BLaER1 treated with 17β-estradiol and CSF1 and Interleukin-3, amounts not matched to agents 10 nM and 100 nM (cell line): ENCODE measurements around the gene GPA33.

Source experiments
- H3K27ac ChIP-seq, 11 experiments: shearing (Covaris generic); formaldehyde crosslinking; 2 replicates each; pipeline ENCODE4 v1.8.1; 2022
- H3K27me3 ChIP-seq, 11 experiments: shearing (Covaris generic); formaldehyde crosslinking; 2 replicates each; pipeline ENCODE4 v1.8.1; 2022
- H3K36me3 ChIP-seq, 11 experiments: shearing (Covaris generic); formaldehyde crosslinking; 2 replicates each; pipeline ENCODE4 v1.8.1; 2022
- H3K4me1 ChIP-seq, 10 experiments: shearing (Covaris generic); formaldehyde crosslinking; 2 replicates each; pipeline ENCODE4 v1.8.1; 2022
- H3K4me2 ChIP-seq, 11 experiments: shearing (Covaris generic); formaldehyde crosslinking; 2 replicates each; pipeline ENCODE4 v1.8.1; 2022
- H3K4me3 ChIP-seq, 10 experiments: shearing (Covaris generic); formaldehyde crosslinking; 2 replicates each; pipeline ENCODE4 v1.8.1; 2022
- H3K9ac ChIP-seq, 11 experiments: shearing (Covaris generic); formaldehyde crosslinking; 2 replicates each; pipeline ENCODE4 v1.8.1; 2022
- H3K9me3 ChIP-seq, 11 experiments: shearing (Covaris generic); formaldehyde crosslinking; replicated peaks in 1 of 11; 2 replicates each; pipeline ENCODE4 v1.8.1; 2022
- H4K20me1 ChIP-seq, 11 experiments: shearing (Covaris generic); formaldehyde crosslinking; 2 replicates each; pipeline ENCODE4 v1.8.1; 2022
- Cebpa-rat ChIP-seq, 11 experiments: shearing (Covaris generic); IDR thresholded peaks; 2 replicates each; pipeline ENCODE4 v1.8.1; 2022

The GPA33 gene

GRCh38 chr1:167121375-167122120 lies 31.4 kb upstream of the GPA33 start:
- Histone ChIP-seq H3K4me3 (no peak overlapping the region), H3K4me2 (no peak overlapping the region), H3K27ac (no peak overlapping the region)

GRCh38 chr1:167120899-167121298 lies 30.7 kb upstream of the GPA33 start:
- Histone ChIP-seq H4K20me1 (no peaks in the 10 kb centered on the region), H3K9me3 (peaks cover 0 to 10% (median 7%) of the 10 kb centered on the region in 11 experiments; a peak in 8 of 22 replicates), H3K9ac (no peak overlapping the region), H3K4me2 (no peak overlapping the region), H3K36me3 (no peaks in the 10 kb centered on the region), H3K4me3 (no peak overlapping the region), H3K4me1 (no peaks in the 10 kb centered on the region), H3K27me3 (peaks cover 0 to 10% (median 9%) of the 10 kb centered on the region in 11 experiments; a peak in 13 of 22 replicates), H3K27ac (no peak overlapping the region)
- TF ChIP-seq Cebpa-rat (IDR thresholded peaks at IDR 0.05), result no peak

More at GRCh38 chr1:167121375-167122120, 31.4 kb upstream of the GPA33 start:
- peaks cover 0 to 10% (median 9%) of the 10 kb centered on the region in 11 experiments; a peak in 13 of 22 replicates for H3K27me3 ChIP-seq
- TF ChIP-seq Cebpa-rat (IDR thresholded peaks at IDR 0.05), result no peak
- no peaks in the 10 kb centered on the region for H3K4me1 ChIP-seq
- H3K36me3 ChIP-seq, result no peaks in the 10 kb centered on the region
- no peaks in the 10 kb centered on the region for H4K20me1 ChIP-seq
- H3K9ac ChIP-seq, result no peak overlapping the region
- peaks cover 0 to 10% (median 7%) of the 10 kb centered on the region in 11 experiments; a peak in 8 of 22 replicates for H3K9me3 ChIP-seq

GRCh38 chr1:167119696-167120095 lies 29.5 kb upstream of the GPA33 start:
- Histone ChIP-seq H3K4me2 (no peak overlapping the region), H3K9ac (no peak overlapping the region), H3K27ac (no peak overlapping the region), H3K4me1 (peaks cover 0 to 3% (median 0%) of the 10 kb centered on the region in 10 experiments; a peak in 1 of 20 replicates), H3K4me3 (no peak overlapping the region), H3K9me3 (peaks cover 0 to 10% (median 7%) of the 10 kb centered on the region in 11 experiments; a peak in 8 of 22 replicates), H3K27me3 (peaks cover 0 to 10% (median 9%) of the 10 kb centered on the region in 11 experiments; a peak in 13 of 22 replicates), H3K36me3 (no peaks in the 10 kb centered on the region), H4K20me1 (no peaks in the 10 kb centered on the region)
- no peak for TF ChIP-seq Cebpa-rat (IDR thresholded peaks at IDR 0.05)

- peaks cover 0 to 10% (median 9%) of the 10 kb centered on the region in 11 experiments; a peak in 13 of 22 replicates for H3K27me3 ChIP-seq
- no peak for TF ChIP-seq Cebpa-rat (IDR thresholded peaks at IDR 0.05)
- no peaks in the 10 kb centered on the region for H4K20me1 ChIP-seq
- no peaks in the 10 kb centered on the region for H3K36me3 ChIP-seq
- no peak overlapping the region for H3K9ac ChIP-seq
- H3K9me3 ChIP-seq, result peaks cover 0 to 10% (median 7%) of the 10 kb centered on the region in 11 experiments; a peak in 8 of 22 replicates
- no peak overlapping the region for H3K4me3 ChIP-seq
- H3K4me1 ChIP-seq, result peaks cover 0 to 6% (median 0%) of the 10 kb centered on the region in 10 experiments; a peak in 1 of 20 replicates
- no peak overlapping the region for H3K4me2 ChIP-seq
- no peak overlapping the region for H3K27ac ChIP-seq
Measured at GRCh38 chr1:167118188-167118587, 28.0 kb upstream of the GPA33 start.

GRCh38 chr1:167117225-167117624 lies 27.0 kb upstream of the GPA33 start:
- Histone ChIP-seq H3K9ac (no peak overlapping the region), H3K9me3 (peaks cover 0 to 15% (median 9%) of the 10 kb centered on the region in 11 experiments; a peak in 12 of 22 replicates), H3K27me3 (peaks cover 0 to 10% (median 9%) of the 10 kb centered on the region in 11 experiments; a peak in 13 of 22 replicates), H3K36me3 (no peaks in the 10 kb centered on the region), H3K4me1 (peaks cover 0 to 6% (median 0%) of the 10 kb centered on the region in 10 experiments; a peak in 1 of 20 replicates), H3K4me2 (no peak overlapping the region), H3K27ac (no peak overlapping the region), H3K4me3 (no peak overlapping the region), H4K20me1 (no peaks in the 10 kb centered on the region)
- no peak for TF ChIP-seq Cebpa-rat (IDR thresholded peaks at IDR 0.05)

- Histone ChIP-seq H3K4me3 (no peak overlapping the region), H3K9me3 (peaks cover 2 to 18% (median 11%) of the 10 kb centered on the region in 11 experiments; a peak in 13 of 22 replicates), H4K20me1 (no peaks in the 10 kb centered on the region), H3K27ac (no peak overlapping the region), H3K4me2 (no peak overlapping the region), H3K36me3 (no peaks in the 10 kb centered on the region), H3K27me3 (peaks cover 0 to 3% (median 2%) of the 10 kb centered on the region in 11 experiments; a peak in 11 of 22 replicates), H3K4me1 (peaks cover 0 to 6% (median 0%) of the 10 kb centered on the region in 10 experiments; a peak in 1 of 20 replicates), H3K9ac (no peak overlapping the region)
- TF ChIP-seq Cebpa-rat (IDR thresholded peaks at IDR 0.05), result no peak
Measured at GRCh38 chr1:167116174-167116573, 26.0 kb upstream of the GPA33 start.

- Histone ChIP-seq H3K9me3 (peaks cover 2 to 21% (median 14%) of the 10 kb centered on the region in 11 experiments; a peak in 21 of 22 replicates), H3K27ac (no peak overlapping the region), H3K4me2 (no peak overlapping the region), H4K20me1 (no peaks in the 10 kb centered on the region), H3K4me1 (peaks cover 0 to 6% (median 4%) of the 10 kb centered on the region in 10 experiments; a peak in 9 of 20 replicates), H3K9ac (no peak overlapping the region), H3K4me3 (no peak overlapping the region), H3K36me3 (no peaks in the 10 kb centered on the region), H3K27me3 (no peaks in the 10 kb centered on the region)
- TF ChIP-seq Cebpa-rat (IDR thresholded peaks at IDR 0.05), result no peak
Measured at GRCh38 chr1:167115655-167116054, 25.5 kb upstream of the GPA33 start.

- Histone ChIP-seq H4K20me1 (no peaks in the 10 kb centered on the region), H3K9ac (no peak overlapping the region), H3K4me3 (no peak overlapping the region), H3K4me2 (no peak overlapping the region), H3K36me3 (no peaks in the 10 kb centered on the region), H3K27me3 (no peaks in the 10 kb centered on the region), H3K9me3 (peaks cover 8 to 31% (median 22%) of the 10 kb centered on the region in 11 experiments; a peak in 21 of 22 replicates), H3K27ac (no peak overlapping the region), H3K4me1 (peaks cover 0 to 13% (median 11%) of the 10 kb centered on the region in 10 experiments; a peak in 17 of 20 replicates)
- no peak for TF ChIP-seq Cebpa-rat (IDR thresholded peaks at IDR 0.05)
Measured at GRCh38 chr1:167114725-167115124, 24.5 kb upstream of the GPA33 start.

GRCh38 chr1:167111868-167112709 lies 21.9 kb upstream of the GPA33 start:
- no peaks in the 10 kb centered on the region for H3K36me3 ChIP-seq
- H3K4me3 ChIP-seq, result no peak overlapping the region
- no peak overlapping the region for H3K4me2 ChIP-seq
- no peak overlapping the region for H3K9ac ChIP-seq
- H3K27ac ChIP-seq, result no peak overlapping the region
- peaks cover 8 to 32% (median 22%) of the 10 kb centered on the region in 11 experiments; a peak in 21 of 22 replicates for H3K9me3 ChIP-seq
- H3K27me3 ChIP-seq, result no peaks in the 10 kb centered on the region
- H3K4me1 ChIP-seq, result peaks cover 10 to 32% (median 28%) of the 10 kb centered on the region in 10 experiments
- no peak for TF ChIP-seq Cebpa-rat (IDR thresholded peaks at IDR 0.05)
- no peaks in the 10 kb centered on the region for H4K20me1 ChIP-seq
